Liver (tissue), 9 donors: ENCODE measurements around the gene NCS1. TPM values are rescaled to one million over a fixed set of nuclear protein-coding genes. Genes with fewer than 3 reads are reported as not detected.

ENCODE experiments used
- DNase-seq: peaks from one replicate; pipeline ENCODE4 v3.0.0-alpha.2; 2017; ENCODE audit warnings: low spot score
- H3K27ac ChIP-seq, 2 donors: one replicate each; pipeline ENCODE4 v1.7.0; 2013; ENCODE audit warnings: inconsistent platforms in 2 of 2, low read length in 2 of 2, control low read depth in 1 of 2, low read depth in 1 of 2, mild to moderate bottlenecking in 1 of 2
- H3K27me3 ChIP-seq, 4 donors: one replicate each; pipeline versions ENCODE4 v1.6.1 to v1.7.0; 2013; ENCODE audit warnings: low read length in 3 of 4, inconsistent platforms in 1 of 4, mild to moderate bottlenecking in 1 of 4, moderate library complexity in 1 of 4; ENCODE audit not compliant: control insufficient read depth in 4 of 4, insufficient read depth in 4 of 4
- H3K36me3 ChIP-seq, 4 donors: one replicate each; pipeline versions ENCODE4 v1.6.1 to v1.7.0; 2013; ENCODE audit warnings: low read length in 3 of 4, mild to moderate bottlenecking in 3 of 4, low read depth in 1 of 4, moderate library complexity in 1 of 4; ENCODE audit not compliant: control insufficient read depth in 4 of 4, insufficient read depth in 3 of 4
- H3K4me1 ChIP-seq, 4 donors: one replicate each; pipeline versions ENCODE4 v1.6.1 to v1.7.0; 2013; ENCODE audit warnings: low read length in 3 of 4, mild to moderate bottlenecking in 3 of 4, moderate library complexity in 1 of 4; ENCODE audit not compliant: control insufficient read depth in 4 of 4, insufficient read depth in 4 of 4
- H3K4me3 ChIP-seq, 3 donors: one replicate each; pipeline versions ENCODE4 v1.6.1 to v1.7.0; 2013; ENCODE audit warnings: low read length in 3 of 3, control low read depth in 1 of 3, low read depth in 1 of 3, mild to moderate bottlenecking in 1 of 3
- H3K9ac ChIP-seq, 2 donors: one replicate each; pipeline ENCODE4 v1.7.0; 2013; ENCODE audit warnings: low read length in 2 of 2, mild to moderate bottlenecking in 2 of 2, moderate library complexity in 2 of 2, control low read depth in 1 of 2, low read depth in 1 of 2
- H3K9me3 ChIP-seq, 4 donors: one replicate each; pipeline versions ENCODE4 v1.6.1 to v1.7.0; 2013; ENCODE audit warnings: low read length in 3 of 4; ENCODE audit not compliant: control insufficient read depth in 4 of 4
- FOXA1 ChIP-seq: IDR thresholded peaks from 2 replicates; pipeline ENCODE4 v1.6.1; 2016; ENCODE audit warnings: antibody characterized with exemption
- FOXA2 ChIP-seq: IDR thresholded peaks from 2 replicates; pipeline ENCODE4 v1.6.1; 2016; ENCODE audit warnings: antibody characterized with exemption
- GABPA ChIP-seq, 2 donors: IDR thresholded peaks in 1 of 2; conservative IDR thresholded peaks in 1 of 2; 2 replicates each; pipeline ENCODE4 v1.6.1; 2016; ENCODE audit warnings: antibody characterized with exemption in 2 of 2, mild to moderate bottlenecking in 1 of 2, moderate library complexity in 1 of 2
- HNF4A ChIP-seq, 2 donors: conservative IDR thresholded peaks; 2 replicates each; pipeline ENCODE4 v1.6.1; 2016; ENCODE audit warnings: antibody characterized with exemption in 2 of 2, mild to moderate bottlenecking in 2 of 2
- HNF4G ChIP-seq: IDR thresholded peaks from 2 replicates; pipeline ENCODE4 v1.6.1; 2016; ENCODE audit warnings: antibody characterized with exemption
- JUND ChIP-seq, 2 donors: IDR thresholded peaks; 2 replicates each; pipeline ENCODE4 v1.6.1; 2016; ENCODE audit warnings: antibody characterized with exemption in 2 of 2
- NR2F2 ChIP-seq: IDR thresholded peaks from 2 replicates; pipeline ENCODE4 v1.6.1; 2016; ENCODE audit warnings: antibody characterized with exemption
- RAD21 ChIP-seq, 2 donors: IDR thresholded peaks; 2 replicates each; pipeline ENCODE4 v1.6.1; 2016; ENCODE audit warnings: antibody characterized with exemption in 2 of 2, mild to moderate bottlenecking in 2 of 2
- RXRA ChIP-seq, 2 donors: IDR thresholded peaks; 2 replicates each; pipeline ENCODE4 v1.6.1; 2017 to 2018; ENCODE audit warnings: antibody characterized with exemption in 2 of 2, mild to moderate bottlenecking in 1 of 2
- SP1 ChIP-seq: IDR thresholded peaks from 2 replicates; pipeline ENCODE4 v1.6.1; 2018; ENCODE audit warnings: antibody characterized with exemption, mild to moderate bottlenecking
- TAF1 ChIP-seq: conservative IDR thresholded peaks from 2 replicates; pipeline ENCODE4 v1.6.1; 2016; ENCODE audit warnings: antibody characterized with exemption, mild to moderate bottlenecking
- YY1 ChIP-seq: IDR thresholded peaks from 2 replicates; pipeline ENCODE4 v1.6.1; 2016; ENCODE audit warnings: antibody characterized with exemption, mild to moderate bottlenecking
- WGBS: extraction: QIAGEN DNeasy Blood & Tissue Kit; methylation state at CpG from one replicate; pipeline ENCODE4 v1.1.7; 2013; 5-methylcytosine and 5-hydroxymethylcytosine counted together
- polyA plus RNA-seq, 2 donors: library from polyadenylated mRNA; stranded (reverse) in 1 of 2; unstranded in 1 of 2; fragments of 200-250 nt in 1 of 2; fragments of >200 nt in 1 of 2; fragmentation: Nextera tagmentation in 1 of 2; extraction: Ambion mirVana in 1 of 2; gene quantifications; one replicate each; pipeline versions ENCODE4 v1.2.1 to v1.2.3, GENCODE V29; 2013 to 2015
- total RNA-seq, 2 donors: library from RNA; depleted of rRNA; stranded (reverse); fragments of >200 nt; gene quantifications; one replicate each; pipeline ENCODE4 v1.2.3, GENCODE V29; 2014
- TF ChIP-seq, protein P1 (sequence below): IDR thresholded peaks from 2 replicates; pipeline ENCODE4 v1.6.1; 2016; ENCODE audit warnings: antibody characterized with exemption
- TF ChIP-seq, protein P2 (sequence below): IDR thresholded peaks from 2 replicates; pipeline ENCODE4 v1.6.1; 2016; ENCODE audit warnings: antibody characterized with exemption
- TF ChIP-seq, protein P3 (sequence below): IDR thresholded peaks from 2 replicates; pipeline ENCODE4 v1.6.1; 2016; ENCODE audit warnings: antibody characterized with exemption
- TF ChIP-seq, protein P4 (sequence below): fragments of 150-350 bp; IDR thresholded peaks from 2 replicates; pipeline ENCODE4 v1.5.1; 2017; ENCODE audit warnings: improper control_type of control experiment, low read depth, low read length; ENCODE audit not compliant: missing input control
- donor health status: healthy.
- donor health status: healthy.
- donor health status: healthy.
- donor health status: healthy.
- donor health status: healthy.

NCS1 gene
- total and polyA plus RNA-seq, 4 donors: 0.35 to 2.5 (median 1.2) TPM

DNA sequence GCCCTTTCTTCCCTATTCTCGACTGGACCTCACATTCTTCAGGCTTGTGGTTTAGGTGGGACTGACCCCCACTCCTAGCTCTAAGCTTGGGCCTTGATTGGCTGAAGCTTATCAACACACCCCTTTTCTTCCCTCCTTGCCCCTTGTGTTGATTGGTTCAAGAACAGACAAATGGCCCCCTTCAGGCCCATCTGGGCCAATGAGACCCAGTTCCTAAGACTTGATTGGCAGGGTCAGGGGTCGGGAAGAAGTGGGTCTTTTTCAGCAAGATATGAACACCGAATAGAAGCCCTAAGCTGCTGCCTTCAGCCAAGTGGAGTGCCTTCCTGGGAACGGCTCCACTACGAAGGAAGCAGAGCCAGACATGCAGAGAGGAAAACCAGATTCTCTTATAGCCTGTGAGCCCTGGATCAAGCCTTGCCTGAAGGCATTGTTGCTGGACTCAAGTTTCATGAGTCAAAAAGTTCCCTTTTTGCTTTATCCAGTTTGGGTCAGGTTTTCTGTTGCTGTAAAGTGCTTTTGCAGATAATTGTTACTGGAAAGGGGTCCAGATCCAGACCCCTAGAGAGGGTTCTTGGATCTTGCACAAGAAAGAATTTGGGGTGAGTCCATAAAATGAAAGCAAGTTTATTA is 22.4 kb upstream of the NCS1 start (continued):
- TF ChIP-seq GABPA (IDR thresholded peaks at IDR 0.05 in 1 of 2, conservative IDR thresholded peaks at IDR 0.05 in 1 of 2) (no peak), RAD21 (IDR thresholded peaks at IDR 0.05) (no peak), RXRA (IDR thresholded peaks at IDR 0.05) (no peak), HNF4G (no peak), HNF4A (conservative IDR thresholded peaks at IDR 0.05) (no peak)
- TF ChIP-seq, protein P1, sequence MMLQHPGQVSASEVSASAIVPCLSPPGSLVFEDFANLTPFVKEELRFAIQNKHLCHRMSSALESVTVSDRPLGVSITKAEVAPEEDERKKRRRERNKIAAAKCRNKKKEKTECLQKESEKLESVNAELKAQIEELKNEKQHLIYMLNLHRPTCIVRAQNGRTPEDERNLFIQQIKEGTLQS: no peak
- TF ChIP-seq, protein P2, sequence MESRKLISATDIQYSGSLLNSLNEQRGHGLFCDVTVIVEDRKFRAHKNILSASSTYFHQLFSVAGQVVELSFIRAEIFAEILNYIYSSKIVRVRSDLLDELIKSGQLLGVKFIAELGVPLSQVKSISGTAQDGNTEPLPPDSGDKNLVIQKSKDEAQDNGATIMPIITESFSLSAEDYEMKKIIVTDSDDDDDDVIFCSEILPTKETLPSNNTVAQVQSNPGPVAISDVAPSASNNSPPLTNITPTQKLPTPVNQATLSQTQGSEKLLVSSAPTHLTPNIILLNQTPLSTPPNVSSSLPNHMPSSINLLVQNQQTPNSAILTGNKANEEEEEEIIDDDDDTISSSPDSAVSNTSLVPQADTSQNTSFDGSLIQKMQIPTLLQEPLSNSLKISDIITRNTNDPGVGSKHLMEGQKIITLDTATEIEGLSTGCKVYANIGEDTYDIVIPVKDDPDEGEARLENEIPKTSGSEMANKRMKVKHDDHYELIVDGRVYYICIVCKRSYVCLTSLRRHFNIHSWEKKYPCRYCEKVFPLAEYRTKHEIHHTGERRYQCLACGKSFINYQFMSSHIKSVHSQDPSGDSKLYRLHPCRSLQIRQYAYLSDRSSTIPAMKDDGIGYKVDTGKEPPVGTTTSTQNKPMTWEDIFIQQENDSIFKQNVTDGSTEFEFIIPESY: no peak

DNA sequence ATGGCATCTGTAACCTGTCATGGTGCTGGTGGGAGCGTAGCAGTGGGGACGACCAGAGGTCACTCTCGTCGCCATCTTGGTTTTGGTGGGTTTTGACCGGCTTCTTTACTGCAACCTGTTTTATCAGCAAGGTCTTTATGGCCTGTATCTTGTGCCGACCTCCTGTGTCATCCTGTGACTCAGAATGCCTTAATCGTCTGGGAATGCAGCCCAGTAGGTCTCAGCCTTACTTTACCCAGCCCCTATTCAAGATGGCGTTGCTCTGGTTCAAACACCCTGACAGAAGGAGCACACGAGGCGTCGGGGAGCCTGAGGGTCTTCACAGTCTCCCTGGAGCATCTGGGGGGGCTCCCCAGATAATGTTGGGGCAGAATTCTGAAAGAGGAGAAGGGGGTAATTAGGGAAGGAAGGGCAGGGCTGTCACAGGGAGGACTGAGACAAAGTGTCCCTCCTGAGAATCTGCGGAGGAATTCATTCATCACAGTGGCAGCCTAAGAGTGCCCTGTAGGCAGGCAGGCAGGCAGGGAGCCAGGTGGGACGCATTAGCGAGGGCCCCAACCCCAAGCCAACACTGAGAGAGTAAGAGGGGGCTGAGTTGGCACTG is 21.3 kb upstream of the NCS1 start:
- DNase-seq: no peak
- TF ChIP-seq TAF1: no peak
- no peak for TF ChIP-seq RAD21 (IDR thresholded peaks at IDR 0.05)
- TF ChIP-seq YY1: no peak
- TF ChIP-seq, protein P3, sequence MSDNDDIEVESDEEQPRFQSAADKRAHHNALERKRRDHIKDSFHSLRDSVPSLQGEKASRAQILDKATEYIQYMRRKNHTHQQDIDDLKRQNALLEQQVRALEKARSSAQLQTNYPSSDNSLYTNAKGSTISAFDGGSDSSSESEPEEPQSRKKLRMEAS: no peak
- TF ChIP-seq FOXA2: no peak
- TF ChIP-seq, protein P4, sequence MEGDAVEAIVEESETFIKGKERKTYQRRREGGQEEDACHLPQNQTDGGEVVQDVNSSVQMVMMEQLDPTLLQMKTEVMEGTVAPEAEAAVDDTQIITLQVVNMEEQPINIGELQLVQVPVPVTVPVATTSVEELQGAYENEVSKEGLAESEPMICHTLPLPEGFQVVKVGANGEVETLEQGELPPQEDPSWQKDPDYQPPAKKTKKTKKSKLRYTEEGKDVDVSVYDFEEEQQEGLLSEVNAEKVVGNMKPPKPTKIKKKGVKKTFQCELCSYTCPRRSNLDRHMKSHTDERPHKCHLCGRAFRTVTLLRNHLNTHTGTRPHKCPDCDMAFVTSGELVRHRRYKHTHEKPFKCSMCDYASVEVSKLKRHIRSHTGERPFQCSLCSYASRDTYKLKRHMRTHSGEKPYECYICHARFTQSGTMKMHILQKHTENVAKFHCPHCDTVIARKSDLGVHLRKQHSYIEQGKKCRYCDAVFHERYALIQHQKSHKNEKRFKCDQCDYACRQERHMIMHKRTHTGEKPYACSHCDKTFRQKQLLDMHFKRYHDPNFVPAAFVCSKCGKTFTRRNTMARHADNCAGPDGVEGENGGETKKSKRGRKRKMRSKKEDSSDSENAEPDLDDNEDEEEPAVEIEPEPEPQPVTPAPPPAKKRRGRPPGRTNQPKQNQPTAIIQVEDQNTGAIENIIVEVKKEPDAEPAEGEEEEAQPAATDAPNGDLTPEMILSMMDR: no peak
- TF ChIP-seq NR2F2: no peak
- TF ChIP-seq FOXA1: no peak
- no peak for TF ChIP-seq JUND (IDR thresholded peaks at IDR 0.05)
- TF ChIP-seq SP1: no peak
- TF ChIP-seq, protein P2: no peak
- TF ChIP-seq, protein P1: no peak
- TF ChIP-seq HNF4A (conservative IDR thresholded peaks at IDR 0.05): no peak
- TF ChIP-seq RXRA (IDR thresholded peaks at IDR 0.05): no peak
- 89% methylated on average over 14 of the region's 14 CpGs for WGBS
- H3K9ac ChIP-seq: no peak overlapping the region
- H3K4me3 ChIP-seq: no peak overlapping the region
- no peak overlapping the region for H3K27ac ChIP-seq
- no peaks in the 10 kb centered on the region for H3K9me3 ChIP-seq
- H3K27me3 ChIP-seq: no peaks in the 10 kb centered on the region
- no peaks in the 10 kb centered on the region for H3K36me3 ChIP-seq
- no peaks in the 10 kb centered on the region for H3K4me1 ChIP-seq
